Measurements from ENCODE around the gene C9orf153.
"Not testable (repeated sequence)": the region's sequence is repeated elsewhere in the genome, so short reads cannot be mapped to it uniquely, and the experiment has no call there.

Gene C9orf153

GRCh38 chr9:86262492-86262891 lies 3.0 kb upstream of the C9orf153 start:
- DNase-seq: no peak

GRCh38 chr9:86257391-86257790 lies 2.1 kb downstream of the C9orf153 start:
- no peak for DNase-seq

GRCh38 chr9:86256653-86257052 lies 2.8 kb downstream of the C9orf153 start:
- DNase-seq: no peak

GRCh38 chr9:86253577-86253976 lies 5.9 kb downstream of the C9orf153 start:
- DNase-seq: no peak

DNA sequence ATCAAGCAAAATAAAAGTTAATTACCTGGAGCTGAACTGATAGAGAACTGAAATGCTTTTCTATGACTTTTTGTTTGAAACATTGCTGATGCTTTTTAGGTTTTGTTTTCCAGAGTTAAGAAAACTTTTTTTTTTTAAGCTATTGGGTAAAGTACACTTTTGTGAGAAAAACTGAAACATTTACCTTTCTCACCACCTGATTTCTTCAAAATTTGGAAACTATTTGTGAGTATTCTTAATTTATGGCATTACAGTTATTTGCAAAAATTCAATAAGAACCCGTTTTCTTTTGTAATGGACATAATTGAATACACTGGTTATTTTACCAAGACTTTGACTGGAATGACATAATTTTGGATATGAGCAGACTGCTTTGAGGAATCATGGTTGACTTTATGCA lies 6.6 kb downstream of the C9orf153 start:
- no peak for DNase-seq

DNA sequence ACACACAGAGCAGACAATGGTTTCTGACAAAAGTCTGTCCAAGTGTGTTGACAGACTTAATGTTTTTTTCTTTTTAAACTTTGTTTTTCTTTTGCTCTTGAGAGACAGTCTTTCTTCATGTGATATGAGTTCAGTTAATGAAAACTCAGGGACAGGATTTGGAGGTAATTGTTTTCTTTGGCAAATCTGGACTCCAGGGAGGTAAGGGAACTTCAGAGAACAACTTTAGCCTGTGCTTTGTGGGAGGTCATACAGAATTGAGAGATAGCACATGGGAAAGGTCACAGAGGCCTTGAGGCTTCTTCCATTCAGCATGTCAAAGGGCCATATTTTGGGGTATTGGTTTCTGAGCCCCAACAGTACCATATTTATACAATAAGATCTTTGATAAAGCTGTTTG lies 9.3 kb downstream of the C9orf153 start:
- no peak for DNase-seq

- DNase-seq: no peak
Measured at GRCh38 chr9:86248746-86249145, 10.7 kb downstream of the C9orf153 start.

GRCh38 chr9:86246752-86247161 lies 12.7 kb downstream of the C9orf153 start:
- no peak for DNase-seq

GRCh38 chr9:86242071-86242470 lies 17.4 kb downstream of the C9orf153 start:
- DNase-seq: no peak

DNA sequence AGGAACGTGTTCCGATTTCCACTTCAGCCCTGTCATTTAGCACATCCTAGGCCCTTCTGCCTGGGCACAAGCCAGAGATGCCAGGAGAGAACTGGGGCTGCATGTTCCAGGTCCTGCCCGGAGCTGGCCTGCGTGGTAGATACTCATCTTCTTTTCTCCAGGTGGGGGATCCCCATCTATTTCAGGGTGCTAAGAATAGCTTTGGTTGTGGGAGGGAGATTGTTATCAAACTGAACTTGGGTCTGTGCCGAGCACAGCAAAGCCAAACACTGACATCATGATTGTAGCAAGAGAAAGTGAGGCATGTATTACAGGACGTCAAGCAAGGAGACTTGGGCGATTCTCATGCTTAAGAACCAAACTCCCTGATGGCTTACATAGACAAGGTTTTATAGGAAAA lies 18.2 kb downstream of the C9orf153 start:
- DNase-seq: no peak

GRCh38 chr9:86238861-86239770 lies 20.3 kb downstream of the C9orf153 start:
- peak; percentile 4 for DNase-seq

DNA sequence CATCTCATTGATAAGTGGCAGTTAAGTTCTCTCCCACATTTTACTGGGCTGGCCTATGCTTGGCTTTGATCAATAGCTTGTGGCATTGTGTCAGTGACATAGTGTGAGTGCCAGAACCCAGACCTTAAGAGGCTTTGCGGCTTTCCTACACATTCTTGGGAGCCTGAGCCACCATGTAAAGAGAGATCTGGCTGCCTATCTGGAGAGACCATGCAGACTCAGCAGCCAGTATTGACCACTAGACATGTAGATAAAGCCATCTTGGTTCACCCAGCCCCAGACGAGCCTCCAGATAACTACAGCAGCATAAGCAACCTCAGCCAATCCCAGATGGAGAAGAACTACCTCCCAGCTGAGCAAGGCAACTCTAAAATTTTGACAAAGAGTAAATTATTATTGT lies 28.6 kb downstream of the C9orf153 start:
- no peak for DNase-seq

DNA sequence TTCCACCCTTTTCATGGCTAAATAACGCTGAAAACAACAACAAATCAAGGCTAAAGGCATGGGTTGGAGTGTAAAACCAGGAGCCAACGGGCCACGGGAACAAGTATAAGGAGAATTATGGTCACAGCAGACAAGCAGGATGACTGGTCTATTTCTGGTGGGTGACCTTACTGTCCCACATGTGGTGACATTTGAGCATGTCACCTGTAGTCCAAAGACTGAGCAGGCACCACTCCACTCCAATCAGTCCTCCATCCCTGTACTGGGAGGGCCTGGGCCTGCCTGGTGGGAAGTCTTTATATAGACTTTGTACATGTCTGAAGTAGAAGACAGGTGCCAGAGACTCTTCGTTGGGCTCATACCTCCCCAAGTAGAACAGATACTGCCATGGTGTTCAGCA lies 36.8 kb downstream of the C9orf153 start:
- no peak for DNase-seq

GRCh38 chr9:86219606-86220005 lies 39.9 kb downstream of the C9orf153 start:
- no peak for DNase-seq

GRCh38 chr9:86217076-86217755 lies 42.2 kb downstream of the C9orf153 start:
- no peak for DNase-seq

DNA sequence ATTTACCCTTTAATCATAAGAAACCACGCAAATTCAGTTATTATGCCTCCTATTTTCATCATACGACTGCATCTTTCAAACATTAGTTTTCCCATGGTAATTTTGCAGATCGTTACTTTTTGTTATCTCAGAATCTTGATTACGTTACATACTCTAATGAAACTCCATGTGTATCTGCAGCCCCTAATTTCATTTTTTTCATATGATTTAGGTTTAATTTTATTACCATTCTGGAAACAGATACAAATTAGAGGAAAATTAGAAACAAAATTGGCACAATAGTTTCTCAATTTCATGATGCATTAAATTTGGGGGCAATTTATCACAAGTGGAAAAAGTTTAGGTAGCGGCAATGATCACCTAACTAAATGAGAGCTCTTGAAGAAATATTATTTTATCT lies 52.3 kb downstream of the C9orf153 start:
- DNase-seq: no peak

DNA sequence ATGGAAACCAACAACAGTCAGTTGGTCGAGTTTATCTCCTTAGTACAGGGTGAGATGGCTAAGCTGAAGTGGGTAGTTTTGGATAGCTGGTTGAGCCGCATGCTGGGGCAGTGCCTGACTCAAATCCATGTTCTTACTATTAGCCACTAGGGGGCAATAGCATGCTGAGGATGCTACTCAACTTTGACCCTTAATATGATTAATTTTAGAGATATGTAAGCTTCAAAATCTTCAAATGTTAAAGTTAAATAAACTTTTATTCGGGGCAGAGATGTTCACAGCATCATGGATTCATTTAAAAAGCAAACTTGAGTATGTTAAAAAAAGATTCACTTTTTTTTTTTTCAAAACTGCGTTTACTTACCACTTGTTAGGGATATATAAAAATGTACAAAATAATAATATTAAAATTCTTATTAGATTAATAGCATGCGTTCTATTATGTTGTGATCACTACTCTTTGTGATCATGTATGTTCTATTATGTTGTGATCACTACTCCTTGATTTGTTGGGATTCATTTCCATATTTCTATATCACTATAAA lies 57.0 kb downstream of the C9orf153 start:
- peak; percentile 41 for DNase-seq

DNA sequence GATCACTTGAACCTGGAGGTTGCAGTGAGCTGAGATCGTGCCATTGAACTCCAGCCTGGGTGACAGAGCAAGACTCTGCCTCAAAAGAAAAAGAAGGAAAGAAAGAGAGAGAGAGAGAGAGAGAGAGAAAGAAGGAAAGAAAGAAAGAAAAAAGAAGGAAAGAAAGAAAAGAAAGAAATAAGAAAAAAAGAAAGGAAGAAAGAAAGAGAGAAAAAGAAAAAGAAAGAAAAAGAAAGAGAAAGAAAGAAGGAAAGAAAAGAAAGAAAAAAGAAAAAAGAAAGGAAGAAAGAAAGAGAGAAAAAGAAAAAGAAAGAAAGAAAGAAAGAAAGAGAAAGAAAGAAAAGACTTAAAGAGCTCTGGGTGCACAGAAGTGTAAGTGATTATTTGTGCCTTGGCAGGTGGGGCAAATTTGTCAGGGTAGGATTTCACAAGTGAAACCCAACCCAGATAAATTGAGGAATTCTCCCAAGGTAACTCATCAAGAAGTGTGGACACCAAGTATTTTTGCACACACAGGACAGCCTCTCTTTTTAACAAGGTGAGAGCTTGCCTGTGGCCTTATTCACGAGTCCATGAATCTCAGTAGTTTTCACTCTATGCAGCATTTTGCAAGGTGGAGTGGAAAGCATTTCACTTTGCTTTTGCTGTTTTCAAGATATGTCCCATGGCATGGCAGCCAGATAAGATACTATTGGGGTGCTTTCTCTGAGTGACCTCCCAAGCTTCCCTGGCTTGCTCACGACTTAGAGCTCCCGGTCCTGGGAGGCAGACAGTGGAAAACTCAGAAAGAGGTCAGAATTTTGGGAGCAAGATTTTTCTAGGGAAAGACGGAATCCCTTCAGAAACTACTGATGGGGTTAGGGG lies 57.8 kb downstream of the C9orf153 start:
- DNase-seq: no peak

- no peak for DNase-seq
Measured at GRCh38 chr9:86200599-86201162, 58.8 kb downstream of the C9orf153 start.

- no peak for DNase-seq
Measured at GRCh38 chr9:86193088-86193487, 66.4 kb downstream of the C9orf153 start.

DNA sequence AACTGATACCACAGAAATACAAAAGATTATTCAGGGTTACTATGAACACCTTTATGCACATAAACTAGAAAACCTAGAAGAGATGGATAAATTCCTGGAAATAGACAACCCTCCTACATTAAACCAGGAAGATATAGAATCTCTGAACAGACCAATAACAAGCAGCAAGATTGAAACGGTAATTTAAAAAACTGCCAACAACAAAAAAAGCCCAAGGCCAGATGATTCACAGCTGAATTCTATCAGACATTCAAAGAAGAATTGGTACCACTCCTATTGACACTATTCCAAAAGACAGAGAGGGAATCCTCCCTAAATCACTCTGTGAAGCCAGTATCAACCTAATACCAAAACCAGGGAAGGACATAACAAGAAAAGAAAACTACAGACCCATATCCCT lies 68.8 kb downstream of the C9orf153 start:
- not testable (repeated sequence) for DNase-seq

GRCh38 chr9:86187121-86187520 lies 72.3 kb downstream of the C9orf153 start:
- no peak for DNase-seq

- DNase-seq: no peak
Measured at GRCh38 chr9:86186696-86187095, 72.8 kb downstream of the C9orf153 start.

Data from fibroblast of skin of right quadriceps (primary cell).